Measurements from ENCODE around the gene DEDD2. TPM values are rescaled to one million over a fixed set of nuclear protein-coding genes. Genes with fewer than 3 reads are reported as not detected.

Gene DEDD2
- total RNA-seq, 4 donors from 2014 or later: 23.2 to 30.2 (median 27.8) TPM

- H3K9me3 ChIP-seq: no peaks in the 10 kb centered on the region
- H3K36me3 ChIP-seq: peaks cover 23 to 79% (median 28%) of the 10 kb centered on the region in 3 donors
- TF ChIP-seq POLR2A (IDR thresholded peaks at IDR 0.05): no peak
- TF ChIP-seq, protein P1, sequence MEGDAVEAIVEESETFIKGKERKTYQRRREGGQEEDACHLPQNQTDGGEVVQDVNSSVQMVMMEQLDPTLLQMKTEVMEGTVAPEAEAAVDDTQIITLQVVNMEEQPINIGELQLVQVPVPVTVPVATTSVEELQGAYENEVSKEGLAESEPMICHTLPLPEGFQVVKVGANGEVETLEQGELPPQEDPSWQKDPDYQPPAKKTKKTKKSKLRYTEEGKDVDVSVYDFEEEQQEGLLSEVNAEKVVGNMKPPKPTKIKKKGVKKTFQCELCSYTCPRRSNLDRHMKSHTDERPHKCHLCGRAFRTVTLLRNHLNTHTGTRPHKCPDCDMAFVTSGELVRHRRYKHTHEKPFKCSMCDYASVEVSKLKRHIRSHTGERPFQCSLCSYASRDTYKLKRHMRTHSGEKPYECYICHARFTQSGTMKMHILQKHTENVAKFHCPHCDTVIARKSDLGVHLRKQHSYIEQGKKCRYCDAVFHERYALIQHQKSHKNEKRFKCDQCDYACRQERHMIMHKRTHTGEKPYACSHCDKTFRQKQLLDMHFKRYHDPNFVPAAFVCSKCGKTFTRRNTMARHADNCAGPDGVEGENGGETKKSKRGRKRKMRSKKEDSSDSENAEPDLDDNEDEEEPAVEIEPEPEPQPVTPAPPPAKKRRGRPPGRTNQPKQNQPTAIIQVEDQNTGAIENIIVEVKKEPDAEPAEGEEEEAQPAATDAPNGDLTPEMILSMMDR (IDR thresholded peaks at IDR 0.05): no peak
- no peak overlapping the region for H3K4me3 ChIP-seq
- H3K4me1 ChIP-seq: peaks cover 6 to 38% (median 11%) of the 10 kb centered on the region in 3 donors
- no peak for DNase-seq
- no peaks in the 10 kb centered on the region for H3K27me3 ChIP-seq
- H3K27ac ChIP-seq: no peak overlapping the region
- intact Hi-C loops (cut with DNase I): no loop called here
- 90 to 98% methylated on average over 2 to 7 of the region's 33 CpGs for WGBS, 2 donors
Measured at GRCh38 chr19:42225718-42226292, 8.3 kb upstream of the DEDD2 start.

- intact Hi-C loops (cut with DNase I): no loop called here
- 95% methylated on average over 13 to 28 of the region's 37 CpGs for WGBS, 2 donors
- peaks cover 9 to 37% (median 14%) of the 10 kb centered on the region in 3 donors for H3K4me1 ChIP-seq
- DNase-seq: no peak
- TF ChIP-seq, protein P1 (IDR thresholded peaks at IDR 0.05): no peak
- no peak for TF ChIP-seq POLR2A (IDR thresholded peaks at IDR 0.05)
- H3K9me3 ChIP-seq: no peaks in the 10 kb centered on the region
- no peak overlapping the region for H3K27ac ChIP-seq
- H3K27me3 ChIP-seq: no peaks in the 10 kb centered on the region
- H3K4me3 ChIP-seq: no peak overlapping the region
- peaks cover 23 to 72% (median 24%) of the 10 kb centered on the region in 3 donors for H3K36me3 ChIP-seq
Measured at GRCh38 chr19:42224940-42225717, 7.7 kb upstream of the DEDD2 start.

DNA sequence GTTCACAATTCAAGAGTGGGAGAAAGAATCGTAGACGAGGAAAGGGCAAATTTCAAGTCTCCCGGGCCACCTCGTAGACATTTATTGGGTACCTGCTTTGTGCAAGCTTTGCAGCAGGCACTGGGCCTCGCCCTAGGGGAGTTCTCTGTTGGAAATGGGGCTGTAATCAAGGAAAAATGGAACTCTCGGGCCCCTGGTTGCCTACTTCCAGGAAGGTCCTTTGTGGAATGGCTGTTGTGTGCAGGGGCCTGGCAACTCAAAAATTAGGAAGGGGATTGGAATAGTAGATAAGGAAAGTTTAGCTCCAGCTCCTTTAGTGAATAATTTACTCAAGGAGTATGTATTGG, 3.2 kb upstream of the DEDD2 start:
- intact Hi-C loops (cut with DNase I): no loop called here
- WGBS, 2 donors: 2 to 3% methylated on average over 6 of the region's 6 CpGs
- no peak for DNase-seq
- peaks cover 26 to 66% (median 39%) of the 10 kb centered on the region in 3 donors for H3K4me1 ChIP-seq
- no peaks in the 10 kb centered on the region for H3K27me3 ChIP-seq
- H3K27ac ChIP-seq: peak overlapping the region; percentile 89 to 99 (median 96)
- H3K9me3 ChIP-seq: no peaks in the 10 kb centered on the region
- peak overlapping the region; percentile 81 to 95 (median 86) for H3K4me3 ChIP-seq
- H3K36me3 ChIP-seq: peaks cover 13 to 28% (median 16%) of the 10 kb centered on the region in 3 donors
- TF ChIP-seq, protein P1 (IDR thresholded peaks at IDR 0.05): no peak
- no peak for TF ChIP-seq POLR2A (IDR thresholded peaks at IDR 0.05)

GRCh38 chr19:42219812-42220750, 2.6 kb upstream of the DEDD2 start, which contains the start of gene ZNF526:
ZNF526 (plus strand) TSS chr19:42220312; CDS start chr19:42224404, 4,092 bp downstream.
- Histone ChIP-seq H3K9me3 (no peaks in the 10 kb centered on the region), H3K27ac (peak within 1 kb of the TSS; percentile 89 to 99 (median 96)), H3K4me3 (peak within 1 kb of the TSS; percentile 81 to 95 (median 86)), H3K27me3 (no peaks in the 10 kb centered on the region), H3K36me3 (peaks cover 8 to 26% (median 9%) of the 10 kb centered on the region in 3 donors), H3K4me1 (peaks cover 26 to 72% (median 46%) of the 10 kb centered on the region in 3 donors)
- WGBS, 2 donors: 0% methylated on average over 11 to 30 of the region's 53 CpGs
- intact Hi-C loops (cut with DNase I): no loop called here
- peak; percentile 81 for DNase-seq
- TF ChIP-seq, protein P1 (IDR thresholded peaks at IDR 0.05): no peak
- TF ChIP-seq POLR2A (IDR thresholded peaks at IDR 0.05): peak in 2 of 4 donors; percentile 58 to 74

All from esophagus squamous epithelium (tissue), 5 donors.